ENCODE measurements around the gene TMEM80. TPM values are rescaled to one million over a fixed set of nuclear protein-coding genes. Genes with fewer than 3 reads are reported as not detected.

TMEM80 gene
- total RNA-seq, 4 donors from 2014 or later: 3.2 to 22.3 (median 14.3) TPM

- Histone ChIP-seq H3K27ac (no peak overlapping the region), H3K4me3 (no peak overlapping the region), H3K9me3 (no peaks in the 10 kb centered on the region), H3K27me3 (no peaks in the 10 kb centered on the region), H3K36me3 (peaks cover 0 to 5% of the 10 kb centered on the region in 2 donors), H3K4me1 (peaks cover 9 to 13% of the 10 kb centered on the region in 2 donors)
- TF ChIP-seq CTCF (IDR thresholded peaks at IDR 0.05 in 4 of 5, conservative IDR thresholded peaks at IDR 0.05 in 1 of 5): peak; percentile 26 to 81 (median 63)
- no peak for TF ChIP-seq POLR2A (IDR thresholded peaks at IDR 0.05)
- ATAC-seq (no peak), DNase-seq (peak in 1 of 2 donors; percentile 48)
- intact Hi-C loops (cut with DNase I; ENCODE audit: low total_unique reads): loop anchor here (1.0 to 5.0 kb wide), 2 partner anchors 66 to 135 kb away; partner anchors contain the start of gene SLC25A22
- in situ Hi-C loops (cut with MboI; ENCODE audit: low sequenced_read_pairs in 4 of 4): no loop called here
Observed at GRCh38 chr11:662689-663274, 32.8 kb upstream of the TMEM80 start.

GRCh38 chr11:665062-665703 is 30.4 kb upstream of the TMEM80 start:
- H3K27me3 ChIP-seq: no peaks in the 10 kb centered on the region
- DNase-seq (peak in 1 of 2 donors; percentile 55), ATAC-seq (peak; percentile 14 to 51)
- no peaks in the 10 kb centered on the region for H3K9me3 ChIP-seq
- peak overlapping the region in 1 of 4 donors; percentile 5 for H3K4me3 ChIP-seq
- H3K27ac ChIP-seq: peak overlapping the region; percentile 4 to 74 (median 64)
- intact Hi-C loops (cut with DNase I; ENCODE audit: low total_unique reads): no loop called here
- TF ChIP-seq POLR2A (IDR thresholded peaks at IDR 0.05) (no peak), CTCF (IDR thresholded peaks at IDR 0.05 in 4 of 5, conservative IDR thresholded peaks at IDR 0.05 in 1 of 5) (no peak)
- peaks cover 9 to 13% of the 10 kb centered on the region in 2 donors for H3K4me1 ChIP-seq
- H3K36me3 ChIP-seq: no peaks in the 10 kb centered on the region
- in situ Hi-C loops (cut with MboI; ENCODE audit: low sequenced_read_pairs in 4 of 4): no loop called here

GRCh38 chr11:665704-666281 is 29.8 kb upstream of the TMEM80 start:
- Histone ChIP-seq H3K27ac (peak overlapping the region; percentile 4 to 74 (median 64)), H3K4me1 (peaks cover 9 to 13% of the 10 kb centered on the region in 2 donors), H3K9me3 (no peaks in the 10 kb centered on the region), H3K36me3 (no peaks in the 10 kb centered on the region), H3K4me3 (peak overlapping the region in 1 of 4 donors; percentile 5), H3K27me3 (no peaks in the 10 kb centered on the region)
- ATAC-seq: peak; percentile 88 to 92
- TF ChIP-seq CTCF (IDR thresholded peaks at IDR 0.05 in 4 of 5, conservative IDR thresholded peaks at IDR 0.05 in 1 of 5) (no peak), POLR2A (IDR thresholded peaks at IDR 0.05) (no peak)
- DNase-seq: peak; percentile 43 to 68
- in situ Hi-C loops (cut with MboI; ENCODE audit: low sequenced_read_pairs in 4 of 4): no loop called here
- intact Hi-C loops (cut with DNase I; ENCODE audit: low total_unique reads): no loop called here

- TF ChIP-seq POLR2A (IDR thresholded peaks at IDR 0.05) (no peak), CTCF (IDR thresholded peaks at IDR 0.05 in 4 of 5, conservative IDR thresholded peaks at IDR 0.05 in 1 of 5) (no peak)
- no peak overlapping the region for H3K27ac ChIP-seq
- DNase-seq (no peak), ATAC-seq (no peak)
- no peaks in the 10 kb centered on the region for H3K27me3 ChIP-seq
- in situ Hi-C loops (cut with MboI; ENCODE audit: low sequenced_read_pairs in 4 of 4): no loop called here
- intact Hi-C loops (cut with DNase I; ENCODE audit: low total_unique reads): no loop called here
- H3K4me3 ChIP-seq: no peak overlapping the region
- H3K9me3 ChIP-seq: no peaks in the 10 kb centered on the region
- no peaks in the 10 kb centered on the region for H3K4me1 ChIP-seq
- peaks cover 0 to 41% of the 10 kb centered on the region in 2 donors for H3K36me3 ChIP-seq
Observed at GRCh38 chr11:673866-674265, 21.8 kb upstream of the TMEM80 start.
